ENCODE measurements around the gene DDA1.

DNA sequence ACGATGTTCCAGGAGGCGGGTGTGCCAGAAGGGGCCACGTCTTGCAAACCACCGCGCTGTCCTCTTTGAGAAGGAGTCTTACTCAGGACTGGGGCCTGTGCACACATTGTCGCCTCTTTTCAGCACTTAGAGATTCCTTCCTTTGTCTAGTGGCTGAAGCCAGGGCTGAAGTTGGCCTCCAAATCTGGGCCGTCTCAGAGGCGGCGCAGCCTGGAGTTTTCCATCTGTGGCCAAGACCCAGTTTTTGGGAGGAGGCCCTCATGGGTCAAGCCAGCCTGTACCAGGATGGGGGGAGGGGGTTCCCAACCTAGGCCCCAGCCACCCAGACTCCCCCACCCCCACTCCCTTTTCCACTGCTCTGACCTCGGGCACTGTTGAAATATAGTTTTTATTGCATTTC is 13.5 kb downstream of the DDA1 start:
- TF ChIP-seq, protein P1, sequence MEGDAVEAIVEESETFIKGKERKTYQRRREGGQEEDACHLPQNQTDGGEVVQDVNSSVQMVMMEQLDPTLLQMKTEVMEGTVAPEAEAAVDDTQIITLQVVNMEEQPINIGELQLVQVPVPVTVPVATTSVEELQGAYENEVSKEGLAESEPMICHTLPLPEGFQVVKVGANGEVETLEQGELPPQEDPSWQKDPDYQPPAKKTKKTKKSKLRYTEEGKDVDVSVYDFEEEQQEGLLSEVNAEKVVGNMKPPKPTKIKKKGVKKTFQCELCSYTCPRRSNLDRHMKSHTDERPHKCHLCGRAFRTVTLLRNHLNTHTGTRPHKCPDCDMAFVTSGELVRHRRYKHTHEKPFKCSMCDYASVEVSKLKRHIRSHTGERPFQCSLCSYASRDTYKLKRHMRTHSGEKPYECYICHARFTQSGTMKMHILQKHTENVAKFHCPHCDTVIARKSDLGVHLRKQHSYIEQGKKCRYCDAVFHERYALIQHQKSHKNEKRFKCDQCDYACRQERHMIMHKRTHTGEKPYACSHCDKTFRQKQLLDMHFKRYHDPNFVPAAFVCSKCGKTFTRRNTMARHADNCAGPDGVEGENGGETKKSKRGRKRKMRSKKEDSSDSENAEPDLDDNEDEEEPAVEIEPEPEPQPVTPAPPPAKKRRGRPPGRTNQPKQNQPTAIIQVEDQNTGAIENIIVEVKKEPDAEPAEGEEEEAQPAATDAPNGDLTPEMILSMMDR (IDR thresholded peaks at IDR 0.05; ENCODE audit: insufficient read depth, low read depth, low read length), result no peak
- no peak for TF ChIP-seq EZH2 (IDR thresholded peaks at IDR 0.05; ENCODE audit: insufficient read depth, low read length)
